Activated naive CD8-positive, alpha-beta T cell treated with anti-CD3 and anti-CD28 coated beads, Interleukin-2, amount 50 U/mL, for 16 hours (primary cell): Measurements from ENCODE around the gene INSR.
"Not testable (repeated sequence)": the region's sequence is repeated elsewhere in the genome, so short reads cannot be mapped to it uniquely, and the experiment has no call there.

Experiments
- DNase-seq: peaks from one replicate; pipeline ENCODE4 v3.0.0-alpha.2; 2020; ENCODE audit warnings: low read depth, low spot score

The INSR gene

GRCh38 chr19:7098701-7099596 is 195.3 kb downstream of the INSR start:
- DNase-seq = peak; percentile 66

DNA sequence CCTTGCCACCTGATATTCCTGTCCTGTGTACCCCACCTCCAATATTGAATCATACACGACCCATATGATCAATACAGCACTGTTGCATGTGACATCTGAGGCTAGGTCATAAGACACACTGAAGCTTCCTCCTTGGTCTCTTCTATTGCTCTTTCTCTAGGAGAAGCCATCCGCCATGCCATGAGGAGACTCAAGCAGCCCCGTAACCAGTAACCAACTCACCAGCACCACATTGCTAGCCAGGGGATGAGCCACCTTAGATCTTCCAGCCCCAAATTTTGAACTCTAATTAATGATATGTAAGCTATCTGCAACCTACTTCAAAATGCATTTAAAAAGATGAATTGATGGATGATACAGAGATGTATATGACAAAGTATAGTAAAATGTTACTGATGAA is 196.1 kb downstream of the INSR start:
- DNase-seq = no peak

DNA sequence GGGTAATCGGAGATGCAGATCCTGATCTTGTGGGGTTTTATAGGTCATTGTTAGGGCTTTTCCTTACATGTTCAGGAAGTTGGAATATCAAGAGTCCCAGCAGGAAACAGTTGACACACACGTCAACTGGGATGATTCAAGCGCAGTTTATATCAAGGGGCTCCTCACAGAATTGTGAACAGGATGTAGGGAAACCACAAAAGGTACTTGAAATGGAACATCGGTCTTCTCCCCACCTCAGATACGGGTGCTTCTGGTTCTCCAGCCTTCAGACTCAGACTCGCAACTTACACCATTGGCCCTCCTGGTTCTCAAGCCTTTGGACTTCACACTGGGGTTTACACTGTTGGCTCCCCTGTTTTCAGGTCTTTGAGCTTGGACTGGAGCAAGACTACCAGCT is 205.2 kb downstream of the INSR start:
- no peak for DNase-seq

DNA sequence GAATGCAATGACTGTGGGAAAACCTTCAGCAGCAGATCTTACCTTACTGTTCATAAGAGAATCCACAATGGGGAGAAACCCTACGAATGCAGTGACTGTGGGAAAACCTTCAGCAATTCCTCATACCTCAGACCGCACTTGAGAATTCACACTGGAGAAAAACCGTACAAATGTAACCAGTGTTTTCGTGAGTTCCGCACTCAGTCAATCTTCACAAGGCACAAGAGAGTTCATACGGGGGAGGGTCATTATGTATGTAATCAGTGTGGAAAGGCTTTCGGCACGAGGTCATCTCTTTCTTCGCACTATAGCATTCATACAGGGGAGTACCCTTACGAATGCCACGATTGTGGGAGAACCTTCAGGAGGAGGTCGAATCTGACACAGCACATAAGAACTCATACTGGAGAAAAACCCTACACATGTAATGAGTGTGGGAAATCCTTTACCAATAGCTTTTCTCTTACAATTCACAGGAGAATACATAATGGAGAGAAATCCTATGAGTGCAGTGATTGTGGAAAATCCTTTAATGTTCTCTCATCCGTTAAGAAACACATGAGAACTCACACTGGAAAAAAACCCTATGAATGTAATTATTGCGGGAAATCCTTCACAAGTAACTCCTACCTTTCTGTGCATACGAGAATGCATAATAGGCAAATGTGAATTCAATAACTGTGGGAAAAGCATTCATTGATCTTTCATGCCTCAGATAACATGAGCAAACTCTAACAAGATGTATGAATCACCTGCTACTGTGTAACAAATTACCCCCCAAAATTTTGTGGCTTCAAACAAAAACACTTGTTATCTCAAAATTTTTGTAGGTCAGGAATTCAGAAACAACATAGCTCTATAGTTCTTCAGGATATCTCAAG is 210.9 kb downstream of the INSR start:
- no peak for DNase-seq

GRCh38 chr19:7078008-7078407 is 216.2 kb downstream of the INSR start:
- DNase-seq = no peak

GRCh38 chr19:7076151-7076550 is 218.1 kb downstream of the INSR start:
- no peak for DNase-seq

DNA sequence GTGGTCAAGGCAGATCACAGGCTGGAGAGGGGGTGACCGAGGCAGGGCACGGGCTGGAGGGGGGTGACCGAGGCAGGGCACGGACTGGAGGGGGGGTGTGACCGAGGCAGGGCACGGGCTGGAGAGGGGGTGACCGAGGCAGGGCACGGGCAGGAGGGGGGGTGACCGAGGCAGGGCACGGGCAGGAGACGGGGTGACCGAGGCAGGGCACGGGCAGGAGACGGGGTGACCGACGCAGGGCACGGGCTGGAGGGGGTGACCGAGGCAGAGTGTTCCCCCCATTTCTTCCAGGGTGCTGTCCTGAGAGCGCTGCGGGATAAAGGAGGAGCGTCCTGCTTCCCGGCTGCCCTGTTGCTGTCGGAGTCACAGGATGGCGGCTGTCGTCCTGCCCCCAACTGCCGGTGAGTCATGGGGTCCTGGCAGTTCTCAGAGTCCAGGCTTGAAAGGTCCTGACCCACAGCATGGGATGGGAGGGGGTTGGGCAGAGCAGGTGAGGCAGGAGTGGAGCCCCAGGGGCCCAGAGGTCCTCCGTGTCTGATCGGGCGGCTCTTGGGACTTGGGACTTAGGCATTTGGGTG is 219.4 kb downstream of the INSR start:
- no peak for DNase-seq

- DNase-seq = no peak
Observed at GRCh38 chr19:7072541-7072940, 221.7 kb downstream of the INSR start.

DNA sequence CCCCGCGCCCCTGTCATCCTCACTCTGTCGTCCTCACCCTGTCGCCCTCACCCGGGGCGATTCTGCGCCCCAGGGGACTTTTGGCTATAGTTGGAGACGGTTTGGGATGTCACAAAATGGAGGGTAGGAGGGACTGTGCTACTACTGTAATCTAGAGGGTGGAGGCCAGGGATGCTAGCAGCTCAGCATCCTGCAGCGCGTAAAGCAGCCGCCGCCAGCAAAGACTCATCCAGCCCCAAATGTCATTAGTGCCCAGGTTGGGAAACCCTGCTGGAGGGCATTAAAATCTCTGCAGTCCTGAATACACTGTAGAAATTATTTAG is 224.3 kb downstream of the INSR start:
- no peak for DNase-seq

GRCh38 chr19:7069042-7069903 is 224.9 kb downstream of the INSR start, which contains the start of gene ZNF557:
TSS of gene ZNF557 (plus strand) at chr19:7069703. CDS start at chr19:7075075, 5,372 bp downstream.
- peak; percentile 98 for DNase-seq

DNA sequence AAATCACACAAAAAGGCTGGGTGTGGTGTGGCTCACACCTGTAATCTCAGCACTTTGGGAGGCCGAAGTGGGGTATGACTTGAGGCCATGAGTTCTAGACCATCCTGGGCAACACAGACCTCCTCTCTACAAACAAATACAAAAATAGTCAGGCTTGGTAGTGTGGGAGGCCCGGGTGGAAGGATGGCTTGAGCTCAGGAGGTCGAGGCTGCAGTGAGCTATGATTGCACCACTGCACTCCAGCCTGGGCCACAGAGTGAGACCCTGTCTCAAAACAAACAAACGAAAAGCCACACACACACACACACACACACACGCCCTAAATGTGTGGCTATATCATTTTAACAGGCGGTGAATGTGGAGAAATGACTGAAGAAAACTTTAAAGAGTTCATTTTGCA is 225.6 kb downstream of the INSR start:
- no peak for DNase-seq

DNA sequence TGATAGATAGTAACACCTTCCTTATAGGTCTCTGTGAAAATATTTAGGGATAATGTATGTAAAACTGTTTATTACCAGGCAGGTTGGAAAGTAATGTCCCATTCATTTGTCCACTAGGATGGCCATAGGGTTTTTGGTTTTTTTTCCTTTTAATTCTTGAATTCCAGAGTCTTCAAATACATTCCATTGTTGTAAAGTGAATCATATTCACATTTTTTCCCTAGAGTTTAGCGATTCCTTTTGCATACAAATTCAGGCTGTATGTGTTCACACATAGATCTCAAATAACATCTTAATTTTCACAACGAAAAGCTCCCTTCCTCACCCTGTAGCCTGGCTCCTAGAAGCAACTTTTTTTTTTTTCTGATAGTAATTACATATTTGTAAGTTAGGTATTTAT is 226.5 kb downstream of the INSR start:
- no peak for DNase-seq

- not testable (repeated sequence) for DNase-seq
Observed at GRCh38 chr19:7067122-7067521, 227.1 kb downstream of the INSR start.

DNA sequence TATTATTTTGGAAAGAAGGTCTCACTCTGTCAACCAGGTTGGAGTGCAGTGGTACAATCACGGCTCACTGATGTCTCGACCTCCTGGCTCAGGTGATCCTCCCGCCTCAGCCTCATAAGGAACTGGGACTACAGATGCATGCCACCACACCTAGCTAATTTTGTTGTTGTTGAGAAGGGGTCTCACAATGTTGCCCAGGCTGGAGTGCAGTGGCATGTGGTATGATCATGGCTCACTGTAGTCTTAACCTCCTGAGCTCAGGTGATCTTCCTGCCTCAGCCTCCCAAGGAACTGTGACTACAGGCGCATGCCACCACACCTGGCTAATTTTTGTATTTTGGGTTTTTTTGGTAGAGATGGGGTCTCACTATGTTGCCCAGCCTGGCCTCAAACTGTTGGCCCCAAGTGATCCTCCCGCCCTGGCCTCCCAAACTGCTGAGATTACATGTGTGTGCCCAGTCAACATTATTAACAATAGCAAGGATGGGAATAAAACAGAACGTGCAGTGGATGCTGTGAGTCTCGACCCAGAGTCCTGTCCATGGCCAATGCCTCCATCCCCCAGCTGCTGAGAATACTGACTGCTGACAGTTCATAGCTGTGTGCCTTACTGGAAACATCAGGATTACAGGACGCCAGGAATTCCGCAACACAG is 230.3 kb downstream of the INSR start:
- no peak for DNase-seq

- no peak for DNase-seq
Observed at GRCh38 chr19:7063339-7063738, 230.9 kb downstream of the INSR start.
